Measurements from ENCODE around the gene CCSER1.
A peak's percentile ranks its signal among the peaks of the same experiment; 100 is the strongest.
"Not testable (repeated sequence)": the region's sequence is repeated elsewhere in the genome, so short reads cannot be mapped to it uniquely, and the experiment has no call there.

The CCSER1 gene

DNA sequence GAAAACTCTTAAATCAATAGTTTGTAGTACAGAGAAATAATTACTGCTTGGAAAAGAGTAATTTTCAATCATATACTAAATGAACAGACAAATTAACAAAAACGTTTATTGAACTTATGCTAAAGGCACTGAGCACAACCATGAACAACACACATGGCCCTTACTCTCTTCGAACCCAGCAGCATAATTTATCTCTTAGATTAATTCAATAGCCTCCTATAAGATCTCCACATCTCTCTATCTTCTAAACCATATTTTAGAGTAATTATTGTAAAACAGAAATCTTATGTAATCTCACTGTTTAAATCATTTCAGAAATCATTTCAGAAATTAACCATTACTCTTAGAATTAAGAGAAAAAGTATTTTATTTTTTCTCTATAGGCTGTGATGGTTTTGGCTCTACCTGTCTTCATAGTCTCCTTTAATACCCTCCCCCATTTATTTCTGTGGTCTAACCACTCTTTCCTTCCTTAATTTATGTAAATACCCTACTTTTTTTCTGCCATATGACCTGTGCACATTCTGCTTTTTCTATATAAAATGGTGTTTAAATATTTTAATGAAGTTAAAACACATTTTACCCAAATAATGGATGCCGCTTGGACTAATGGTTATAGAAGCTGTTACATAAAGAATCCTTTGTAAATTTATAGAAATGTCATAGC lies 218.5 kb downstream of the CCSER1 start:
- no peak for TF ChIP-seq CTCF (IDR thresholded peaks at IDR 0.05; ENCODE audit: control extremely low read depth, extremely low read depth, low read depth, missing control alignments)
- CTCF ChIA-PET = no interaction called here
- POLR2A ChIA-PET = no interaction called here

DNA sequence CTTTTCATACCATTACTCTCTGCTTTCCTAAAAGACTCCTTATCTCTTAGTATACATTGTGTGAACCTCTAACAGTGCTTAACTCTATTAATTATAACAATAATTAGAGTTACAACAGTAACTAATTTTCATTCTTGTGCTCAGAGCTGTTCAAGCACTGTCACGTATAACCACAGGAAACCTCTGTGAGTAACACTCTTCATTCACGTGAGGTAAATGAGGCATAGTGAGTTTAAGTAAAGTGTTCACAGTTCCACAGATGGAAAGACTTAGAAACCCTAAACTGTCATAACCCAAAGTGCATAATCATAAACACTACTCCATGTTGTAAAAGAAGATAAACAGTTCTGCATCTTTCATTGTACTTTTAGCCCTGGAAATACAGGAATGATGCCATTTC lies 222.4 kb downstream of the CCSER1 start:
- ChIA-PET CTCF (no interaction called here), POLR2A (no interaction called here)
- DNase-seq (ENCODE audit: extremely low spot score) = no peak
- TF ChIP-seq CTCF (IDR thresholded peaks at IDR 0.05; ENCODE audit: control extremely low read depth, extremely low read depth, low read depth, missing control alignments) = no peak

More for the DNA sequence above, 218.5 kb downstream of the CCSER1 start:
- DNase-seq (ENCODE audit: extremely low spot score) = no peak

DNA sequence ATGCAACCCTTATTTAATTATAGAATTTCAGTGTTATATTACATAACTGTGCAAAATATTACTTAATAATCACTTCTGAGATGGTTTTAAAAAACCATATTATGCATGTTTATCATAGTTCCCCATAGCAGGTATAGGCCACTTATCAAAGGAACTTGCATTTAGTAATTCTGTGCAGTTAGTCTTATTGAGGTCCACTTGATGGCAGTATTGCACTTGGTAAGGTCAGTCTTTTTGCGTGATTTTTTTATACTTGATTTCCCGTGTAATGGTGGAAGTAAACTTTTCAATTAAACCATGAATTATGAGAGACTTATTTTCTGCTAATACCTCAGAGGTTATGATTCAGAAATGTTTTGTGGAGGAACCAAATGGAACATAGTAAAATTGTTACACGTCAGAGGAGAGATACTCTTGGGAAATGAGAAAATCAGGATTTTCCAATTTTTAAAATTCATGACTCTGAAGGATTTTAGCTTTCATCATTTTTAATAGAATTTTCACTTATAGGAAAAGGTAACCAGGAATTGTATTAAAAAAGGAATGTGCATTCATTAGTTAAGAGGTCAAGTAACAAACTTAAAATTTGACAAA lies 230.0 kb downstream of the CCSER1 start:
- ChIA-PET CTCF (no interaction called here), POLR2A (no interaction called here)
- peak; percentile 37 for TF ChIP-seq CTCF (IDR thresholded peaks at IDR 0.05; ENCODE audit: control extremely low read depth, extremely low read depth, low read depth, missing control alignments)
- peak; percentile 6 for DNase-seq (ENCODE audit: extremely low spot score)

GRCh38 chr4:90375081-90375480 lies 247.9 kb downstream of the CCSER1 start:
- TF ChIP-seq CTCF (IDR thresholded peaks at IDR 0.05; ENCODE audit: control extremely low read depth, extremely low read depth, low read depth, missing control alignments) = no peak
- ChIA-PET POLR2A (no interaction called here), CTCF (no interaction called here)
- no peak for DNase-seq (ENCODE audit: extremely low spot score)

DNA sequence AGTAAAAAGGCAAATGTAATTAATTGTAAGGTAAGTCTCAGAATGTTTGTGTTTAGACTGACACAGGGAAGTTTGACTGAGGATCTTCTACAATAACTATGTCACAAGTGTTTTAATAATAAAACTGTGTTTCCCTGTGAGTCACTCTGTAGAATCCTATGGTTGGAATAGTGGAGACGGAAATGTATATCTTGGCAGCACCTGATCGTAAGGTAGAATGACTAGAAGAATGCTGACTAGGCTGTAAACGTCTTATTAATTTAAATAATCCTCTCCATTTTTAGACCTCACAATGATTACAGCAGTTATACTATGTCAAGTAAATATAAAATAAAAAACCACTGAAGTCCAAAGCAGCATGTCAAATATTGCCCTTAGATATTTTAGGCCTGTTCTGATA lies 266.0 kb downstream of the CCSER1 start:
- ChIA-PET POLR2A (no interaction called here), CTCF (no interaction called here)
- no peak for TF ChIP-seq CTCF (IDR thresholded peaks at IDR 0.05; ENCODE audit: control extremely low read depth, extremely low read depth, low read depth, missing control alignments)
- DNase-seq (ENCODE audit: extremely low spot score) = no peak

GRCh38 chr4:90403781-90404180 lies 276.6 kb downstream of the CCSER1 start:
- ChIA-PET POLR2A (no interaction called here), CTCF (interaction anchor here (1.8 kb wide), 1 partner anchor 12 kb away, joined by 6 read pairs; no protein-coding TSS in a partner anchor)
- no peak for DNase-seq (ENCODE audit: extremely low spot score)
- TF ChIP-seq CTCF (IDR thresholded peaks at IDR 0.05; ENCODE audit: control extremely low read depth, extremely low read depth, low read depth, missing control alignments) = no peak

GRCh38 chr4:90407897-90408296 lies 280.7 kb downstream of the CCSER1 start:
- CTCF ChIA-PET = interaction anchor here (2.4 kb wide), 1 partner anchor 11 kb away, joined by 10 read pairs; no protein-coding TSS in a partner anchor
- POLR2A ChIA-PET; DNase-seq (ENCODE audit: extremely low spot score): not testable (repeated sequence)

DNA sequence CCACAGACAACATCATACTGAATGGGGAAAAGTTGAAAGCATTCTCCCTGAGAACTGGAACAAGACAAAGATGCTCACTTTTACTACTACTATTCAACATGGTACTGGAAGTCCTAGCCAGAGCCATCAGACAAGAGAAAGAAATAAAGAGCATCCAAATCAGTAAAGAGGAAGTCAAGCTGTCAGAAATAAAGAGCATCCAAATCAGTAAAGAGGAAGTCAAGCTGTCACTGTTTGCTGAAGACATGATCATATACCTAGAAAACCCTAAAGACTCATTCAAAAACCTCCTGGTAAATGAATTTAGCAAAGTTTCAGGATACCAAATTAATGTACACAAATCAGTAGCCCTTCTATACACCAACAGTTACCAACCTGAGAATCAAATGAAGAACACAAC lies 285.6 kb downstream of the CCSER1 start:
- POLR2A ChIA-PET; DNase-seq (ENCODE audit: extremely low spot score); CTCF ChIA-PET: not testable (repeated sequence)
